OCI-LY3 (cell line): Measurements from ENCODE around the gene ANKFN1.

Experiments used
- CTCF ChIP-seq: fragments of 200-600, 300-600 bp; sonication (generic); IDR thresholded peaks from 2 replicates; pipeline ENCODE4 v1.5.1; 2014; ENCODE audit warnings: antibody characterized with exemption, low read length, low read depth
- EZH2phosphoT487 ChIP-seq: fragments of 200-600 bp; shearing (Covaris generic); IDR thresholded peaks from 2 replicates; pipeline ENCODE4 v1.6.1; 2018; ENCODE audit warnings: antibody characterized with exemption, mixed run types, low read depth

GRCh38 chr17:56347639-56348038 lies 194.4 kb downstream of the ANKFN1 start:
- TF ChIP-seq CTCF: no peak
- no peak for TF ChIP-seq EZH2phosphoT487
